ENCODE measurements around the gene NPTN. TPM values are rescaled to one million over a fixed set of nuclear protein-coding genes. Genes with fewer than 3 reads are reported as not detected.

NPTN gene
- total RNA-seq, 1 experiment from 2014 or later, result 190 TPM

GRCh38 chr15:73680549-73680948, 47.4 kb upstream of the NPTN start:
- CTCF ChIA-PET, result no interaction called here
- intact Hi-C loops (cut with micrococcal nuclease; ENCODE audit: unreplicated experiment), result no loop called here
- H3K27ac Mint-ChIP-seq (ENCODE audit: unreplicated experiment), result no peak overlapping the region

DNA sequence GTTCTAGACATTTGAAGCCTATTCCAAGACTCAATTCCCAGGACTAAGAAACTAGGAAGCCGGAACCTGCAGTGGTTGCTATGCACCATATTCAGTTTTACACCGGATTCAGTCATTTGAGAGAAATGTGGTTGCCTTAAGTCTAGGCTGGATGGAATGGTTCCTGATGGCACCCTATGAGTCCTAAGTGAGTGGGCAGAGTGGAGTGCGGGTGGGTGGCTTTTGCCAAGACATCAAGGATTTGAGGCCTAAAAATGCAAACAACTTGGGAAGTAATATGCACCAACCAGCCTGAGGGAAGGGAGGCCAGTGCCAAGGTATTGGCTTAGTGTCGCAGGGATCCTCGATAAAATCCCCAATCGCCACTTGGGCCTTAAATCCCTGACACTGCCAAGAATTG, 46.8 kb upstream of the NPTN start:
- TF ChIP-seq, protein P1, sequence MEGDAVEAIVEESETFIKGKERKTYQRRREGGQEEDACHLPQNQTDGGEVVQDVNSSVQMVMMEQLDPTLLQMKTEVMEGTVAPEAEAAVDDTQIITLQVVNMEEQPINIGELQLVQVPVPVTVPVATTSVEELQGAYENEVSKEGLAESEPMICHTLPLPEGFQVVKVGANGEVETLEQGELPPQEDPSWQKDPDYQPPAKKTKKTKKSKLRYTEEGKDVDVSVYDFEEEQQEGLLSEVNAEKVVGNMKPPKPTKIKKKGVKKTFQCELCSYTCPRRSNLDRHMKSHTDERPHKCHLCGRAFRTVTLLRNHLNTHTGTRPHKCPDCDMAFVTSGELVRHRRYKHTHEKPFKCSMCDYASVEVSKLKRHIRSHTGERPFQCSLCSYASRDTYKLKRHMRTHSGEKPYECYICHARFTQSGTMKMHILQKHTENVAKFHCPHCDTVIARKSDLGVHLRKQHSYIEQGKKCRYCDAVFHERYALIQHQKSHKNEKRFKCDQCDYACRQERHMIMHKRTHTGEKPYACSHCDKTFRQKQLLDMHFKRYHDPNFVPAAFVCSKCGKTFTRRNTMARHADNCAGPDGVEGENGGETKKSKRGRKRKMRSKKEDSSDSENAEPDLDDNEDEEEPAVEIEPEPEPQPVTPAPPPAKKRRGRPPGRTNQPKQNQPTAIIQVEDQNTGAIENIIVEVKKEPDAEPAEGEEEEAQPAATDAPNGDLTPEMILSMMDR (IDR thresholded peaks at IDR 0.05; ENCODE audit: unreplicated experiment), result no peak
- Mint-ChIP-seq H3K9me3 (ENCODE audit: low read depth, unreplicated experiment) (no peaks in the 10 kb centered on the region), H3K36me3 (ENCODE audit: insufficient read depth, unreplicated experiment) (peaks cover 13% of the 10 kb centered on the region), H3K4me3 (ENCODE audit: low read depth, unreplicated experiment) (no peak overlapping the region), H3K27me3 (ENCODE audit: unreplicated experiment) (peaks cover 28% of the 10 kb centered on the region), H3K27ac (ENCODE audit: unreplicated experiment) (no peak overlapping the region), H3K4me1 (ENCODE audit: low read depth, unreplicated experiment) (peaks cover 2% of the 10 kb centered on the region)
- CTCF ChIA-PET, result no interaction called here
- no TSS peak for BruUV-seq (replicated peaks)
- intact Hi-C loops (cut with micrococcal nuclease; ENCODE audit: unreplicated experiment), result no loop called here
- no peak for DNase-seq

More at GRCh38 chr15:73680549-73680948, 47.4 kb upstream of the NPTN start:
- peaks cover 19% of the 10 kb centered on the region for H3K36me3 Mint-ChIP-seq (ENCODE audit: insufficient read depth, unreplicated experiment)
- H3K4me1 Mint-ChIP-seq (ENCODE audit: low read depth, unreplicated experiment), result peaks cover 8% of the 10 kb centered on the region
- no peak overlapping the region for H3K4me3 Mint-ChIP-seq (ENCODE audit: low read depth, unreplicated experiment)
- H3K9me3 Mint-ChIP-seq (ENCODE audit: low read depth, unreplicated experiment), result no peaks in the 10 kb centered on the region
- BruUV-seq (replicated peaks), result no TSS peak
- TF ChIP-seq, protein P1 (IDR thresholded peaks at IDR 0.05; ENCODE audit: unreplicated experiment), result no peak
- peaks cover 28% of the 10 kb centered on the region for H3K27me3 Mint-ChIP-seq (ENCODE audit: unreplicated experiment)
- DNase-seq, result no peak

- Mint-ChIP-seq H3K27me3 (ENCODE audit: unreplicated experiment) (peaks cover 28% of the 10 kb centered on the region), H3K27ac (ENCODE audit: unreplicated experiment) (no peak overlapping the region), H3K9me3 (ENCODE audit: low read depth, unreplicated experiment) (no peaks in the 10 kb centered on the region), H3K4me3 (ENCODE audit: low read depth, unreplicated experiment) (no peak overlapping the region), H3K36me3 (ENCODE audit: insufficient read depth, unreplicated experiment) (peaks cover 8% of the 10 kb centered on the region), H3K4me1 (ENCODE audit: low read depth, unreplicated experiment) (no peaks in the 10 kb centered on the region)
- TF ChIP-seq, protein P1 (IDR thresholded peaks at IDR 0.05; ENCODE audit: unreplicated experiment), result no peak
- no peak for DNase-seq
- CTCF ChIA-PET, result interaction anchor here (0.7 to 1.5 kb wide), 4 partner anchors 9 to 43 kb away, joined by 3 to 4 read pairs (median 4); no protein-coding TSS in a partner anchor
- intact Hi-C loops (cut with micrococcal nuclease; ENCODE audit: unreplicated experiment), result no loop called here
- BruUV-seq (replicated peaks), result no TSS peak
Observed at GRCh38 chr15:73679180-73679579, 46.0 kb upstream of the NPTN start.

DNA sequence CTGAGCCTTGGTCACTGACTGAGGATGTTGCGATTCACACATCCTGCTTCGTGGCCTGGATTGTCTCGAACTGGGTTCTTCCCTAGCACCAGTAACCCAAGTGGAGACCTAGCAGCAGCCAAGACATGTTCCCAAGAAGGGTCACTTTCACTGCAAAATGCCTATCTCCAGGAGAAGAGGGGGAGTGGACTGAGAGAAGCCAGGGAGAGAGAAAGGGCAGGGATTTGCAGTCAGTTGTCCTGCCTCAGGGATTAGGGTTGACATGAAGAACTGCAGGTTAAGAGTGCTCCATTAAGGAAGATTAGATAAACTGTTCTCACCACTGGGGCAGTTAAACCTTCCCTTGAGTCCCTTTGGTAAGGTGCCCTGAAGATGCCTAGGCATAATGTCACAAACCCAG, 45.3 kb upstream of the NPTN start:
- CTCF ChIA-PET, result interaction anchor here (0.7 to 1.5 kb wide), 4 partner anchors 8 to 42 kb away, joined by 3 to 4 read pairs (median 4); no protein-coding TSS in a partner anchor
- no peaks in the 10 kb centered on the region for H3K9me3 Mint-ChIP-seq (ENCODE audit: low read depth, unreplicated experiment)
- no peak for DNase-seq
- no peak overlapping the region for H3K4me3 Mint-ChIP-seq (ENCODE audit: low read depth, unreplicated experiment)
- H3K36me3 Mint-ChIP-seq (ENCODE audit: insufficient read depth, unreplicated experiment), result peaks cover 2% of the 10 kb centered on the region
- no peak overlapping the region for H3K27ac Mint-ChIP-seq (ENCODE audit: unreplicated experiment)
- H3K27me3 Mint-ChIP-seq (ENCODE audit: unreplicated experiment), result peaks cover 28% of the 10 kb centered on the region
- TF ChIP-seq, protein P1 (IDR thresholded peaks at IDR 0.05; ENCODE audit: unreplicated experiment), result no peak
- H3K4me1 Mint-ChIP-seq (ENCODE audit: low read depth, unreplicated experiment), result no peaks in the 10 kb centered on the region
- intact Hi-C loops (cut with micrococcal nuclease; ENCODE audit: unreplicated experiment), result no loop called here
- BruUV-seq (replicated peaks), result no TSS peak
